Inflammatory macrophage treated with lipopolysaccharide for 4 hours (primary cell): ENCODE data around the gene HOXA2.

Experiments used
- DNase-seq: peaks from one replicate; pipeline ENCODE4 v3.0.0-alpha.2; 2020

Gene HOXA2

DNA sequence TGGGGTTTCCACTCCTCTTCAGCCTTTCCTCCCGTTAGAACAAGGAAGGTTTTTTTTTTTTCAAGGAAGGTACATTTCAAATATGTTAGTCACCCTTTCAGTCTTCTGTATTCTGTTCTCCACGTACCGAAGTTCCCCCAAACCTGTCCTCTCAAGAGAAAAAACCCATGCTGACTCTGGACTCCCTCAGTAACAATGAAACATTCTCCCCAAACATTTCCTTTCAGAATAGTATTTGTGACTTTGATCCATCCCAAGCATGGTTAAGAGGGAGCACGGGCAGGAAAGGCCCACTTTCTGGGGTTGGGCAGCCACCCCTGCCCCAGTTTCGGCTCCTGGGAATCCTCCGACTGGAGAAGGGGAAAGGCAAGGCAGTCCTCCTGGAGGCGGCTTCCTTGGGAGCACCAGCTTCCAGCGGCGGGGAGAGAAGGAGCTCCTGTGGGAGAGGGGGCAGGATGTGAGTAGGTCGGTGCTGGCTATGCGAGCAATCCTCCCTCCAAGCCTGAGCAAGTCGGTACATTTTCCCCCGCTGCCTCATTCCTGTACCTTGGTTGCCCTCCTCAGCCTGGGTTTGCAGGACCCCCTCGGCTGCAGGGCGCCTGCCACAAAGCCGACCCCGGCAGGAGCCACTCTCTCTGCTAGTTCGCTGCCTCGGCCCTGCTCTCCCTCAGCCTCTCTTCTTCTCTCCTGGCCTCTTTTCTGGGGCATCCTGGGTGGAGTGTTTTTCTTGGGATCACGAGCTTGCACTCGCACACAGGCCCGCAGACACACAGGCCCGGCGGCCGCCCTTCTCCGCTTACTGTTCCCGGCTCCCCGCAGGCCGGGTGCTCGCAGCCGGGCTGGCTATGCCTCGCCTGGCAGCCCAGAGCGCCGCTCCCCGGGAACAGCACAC, 4.6 kb downstream of the HOXA2 start:
- DNase-seq, result no peak

DNA sequence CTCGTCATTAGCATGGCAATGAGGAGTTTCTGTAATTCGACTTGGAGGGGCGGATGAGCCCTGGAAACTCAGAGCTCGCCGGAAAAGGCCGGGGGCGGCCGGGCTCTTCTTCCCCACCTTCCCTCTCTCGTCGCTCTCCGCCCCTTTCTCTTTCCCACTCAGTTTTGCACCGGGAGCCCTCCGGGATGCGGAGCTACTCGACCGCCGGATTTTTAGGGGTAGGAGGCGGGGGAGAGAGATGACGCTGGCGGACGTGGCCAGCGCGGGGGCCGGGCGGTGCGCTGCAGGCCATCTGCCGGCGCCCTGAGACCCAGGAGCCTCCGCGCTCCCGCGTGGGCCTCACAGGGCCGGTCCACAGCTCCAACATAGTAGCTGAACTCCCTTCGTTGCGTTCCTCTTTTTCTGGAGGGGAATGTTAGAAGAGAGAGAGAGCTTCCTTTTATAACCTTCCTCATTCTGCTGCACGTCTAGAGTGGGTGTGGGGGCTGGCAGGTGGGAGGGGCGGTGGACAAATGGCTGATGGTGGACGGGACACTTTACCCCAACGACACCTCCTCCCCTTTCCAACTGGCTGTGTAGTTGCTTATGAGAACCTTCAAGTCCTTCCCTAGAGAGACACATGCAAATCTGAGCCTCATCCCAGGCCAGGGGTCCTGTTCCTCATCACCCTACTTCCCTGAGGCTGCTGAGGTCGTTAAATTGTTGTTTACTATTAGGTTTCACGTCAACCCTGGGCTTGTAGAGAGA, 5.5 kb downstream of the HOXA2 start:
- peak; percentile 81 for DNase-seq

DNA sequence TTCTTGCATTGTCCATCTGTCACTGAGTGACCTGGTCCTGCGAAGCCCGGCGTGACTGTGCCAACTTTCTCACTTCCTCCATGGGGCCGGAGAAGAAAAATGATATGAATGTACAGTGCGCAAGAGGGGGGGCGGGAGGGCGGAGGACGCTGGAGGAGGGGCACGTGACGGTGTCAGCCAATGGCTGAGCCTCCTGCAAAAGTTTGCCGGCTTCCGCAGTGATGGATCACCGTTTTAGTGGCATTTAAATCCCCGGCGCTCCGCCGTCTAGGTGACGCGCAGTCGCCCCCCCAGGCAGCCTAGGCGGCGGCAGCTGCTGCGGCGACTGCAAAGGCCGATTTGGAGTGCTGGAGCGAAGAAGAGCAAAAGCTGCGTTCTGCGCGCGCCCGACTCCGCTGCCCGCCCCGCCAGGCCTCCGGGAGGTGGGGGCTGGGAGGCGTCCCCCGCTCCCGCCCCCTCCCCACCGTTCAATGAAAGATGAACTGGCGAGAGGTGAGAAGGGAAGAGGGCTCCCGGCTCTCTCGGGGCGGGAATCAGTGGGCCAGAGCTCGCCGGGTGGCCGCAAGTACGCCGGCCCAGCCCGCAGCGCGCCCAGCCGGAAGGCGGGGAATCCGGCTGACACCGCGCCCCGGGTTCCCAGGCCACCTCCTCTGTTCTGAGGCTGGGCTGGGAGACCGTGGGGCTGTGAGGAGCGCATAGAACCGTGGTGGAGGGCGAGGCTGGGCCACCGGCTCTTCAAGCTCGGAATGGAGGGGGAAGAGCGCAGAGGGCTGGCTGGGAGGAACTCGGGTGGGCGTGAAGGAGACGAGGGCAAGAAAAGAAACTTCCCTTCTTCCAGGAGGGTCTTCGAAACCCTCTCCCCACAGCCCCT, 6.4 kb downstream of the HOXA2 start, which contains the start of gene HOXA1:
TSS of gene HOXA1 (minus strand) at position 104 of the 871 bp plus-strand sequence. CDS start at position 16, 88 bp downstream.
- DNase-seq, result peak; percentile 92

DNA sequence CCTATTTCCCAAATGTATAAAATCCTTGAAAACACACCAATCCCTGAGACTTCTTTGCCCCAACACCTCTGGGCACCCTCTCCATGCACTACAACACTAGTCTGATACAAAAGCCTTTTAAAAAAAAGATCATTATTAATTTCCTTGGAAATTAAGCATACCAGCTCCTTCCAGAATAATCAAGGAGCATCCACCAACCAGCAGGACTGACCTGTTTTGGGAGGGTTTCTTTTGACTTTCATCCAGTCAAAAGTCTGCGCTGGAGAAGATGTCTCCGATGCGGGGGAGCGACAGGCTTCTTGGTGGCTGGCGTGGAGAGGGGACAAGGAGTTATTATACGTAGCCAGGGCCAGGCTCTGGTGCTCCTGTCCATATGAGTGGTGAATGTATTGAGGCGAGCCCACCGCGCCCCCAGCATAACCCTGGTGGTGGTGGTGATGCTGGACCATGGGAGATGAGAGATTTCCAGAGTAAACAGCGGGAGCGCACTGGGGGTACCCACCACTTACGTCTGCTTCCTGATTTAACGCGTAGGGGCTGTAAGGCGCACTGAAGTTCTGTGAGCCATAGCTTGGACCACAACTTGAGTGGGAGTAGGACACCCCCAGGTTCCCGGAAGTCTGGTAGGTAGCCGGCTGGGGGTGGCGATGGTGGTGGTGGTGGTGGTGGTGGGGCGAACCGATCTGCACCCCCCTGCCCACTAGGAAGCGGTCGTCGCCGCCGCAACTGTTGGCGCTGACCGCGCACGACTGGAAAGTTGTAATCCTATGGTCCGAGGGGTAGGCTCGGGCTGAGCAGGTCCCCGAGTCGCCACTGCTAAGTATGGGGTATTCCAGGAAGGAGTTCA, 7.2 kb downstream of the HOXA2 start:
- no peak for DNase-seq

DNA sequence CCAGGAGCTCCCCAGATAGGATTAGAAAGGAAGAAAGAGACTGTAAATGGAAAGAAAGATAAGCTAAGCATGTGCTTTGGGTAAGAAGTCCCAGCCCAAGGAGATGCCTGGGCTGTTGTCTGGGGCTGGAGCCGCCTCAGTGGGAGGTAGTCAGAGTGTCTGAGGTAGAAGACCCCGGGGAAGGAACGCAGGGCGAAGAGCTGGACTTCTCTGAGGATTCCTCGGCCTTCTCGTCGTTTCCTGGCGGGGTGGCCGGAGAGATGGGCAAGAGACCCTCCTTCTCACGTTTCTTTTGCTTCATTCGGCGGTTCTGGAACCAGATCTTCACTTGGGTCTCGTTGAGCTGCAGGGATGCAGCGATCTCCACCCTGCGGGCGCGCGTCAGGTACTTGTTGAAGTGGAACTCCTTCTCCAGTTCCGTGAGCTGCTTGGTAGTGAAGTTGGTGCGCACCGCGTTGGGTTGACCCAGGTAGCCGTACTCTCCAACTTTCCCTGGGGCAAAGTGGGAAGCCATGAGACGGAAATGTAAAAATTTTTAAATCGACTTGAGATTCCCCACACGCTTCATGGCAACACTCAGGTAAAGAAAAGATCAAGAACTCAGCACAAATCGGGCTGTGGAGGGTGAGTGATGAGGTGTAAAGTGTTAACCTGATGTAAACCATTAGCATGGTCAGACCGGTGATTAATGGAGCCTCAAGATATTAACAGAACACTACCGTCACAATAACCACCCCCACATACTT, 8.0 kb downstream of the HOXA2 start:
- no peak for DNase-seq

DNA sequence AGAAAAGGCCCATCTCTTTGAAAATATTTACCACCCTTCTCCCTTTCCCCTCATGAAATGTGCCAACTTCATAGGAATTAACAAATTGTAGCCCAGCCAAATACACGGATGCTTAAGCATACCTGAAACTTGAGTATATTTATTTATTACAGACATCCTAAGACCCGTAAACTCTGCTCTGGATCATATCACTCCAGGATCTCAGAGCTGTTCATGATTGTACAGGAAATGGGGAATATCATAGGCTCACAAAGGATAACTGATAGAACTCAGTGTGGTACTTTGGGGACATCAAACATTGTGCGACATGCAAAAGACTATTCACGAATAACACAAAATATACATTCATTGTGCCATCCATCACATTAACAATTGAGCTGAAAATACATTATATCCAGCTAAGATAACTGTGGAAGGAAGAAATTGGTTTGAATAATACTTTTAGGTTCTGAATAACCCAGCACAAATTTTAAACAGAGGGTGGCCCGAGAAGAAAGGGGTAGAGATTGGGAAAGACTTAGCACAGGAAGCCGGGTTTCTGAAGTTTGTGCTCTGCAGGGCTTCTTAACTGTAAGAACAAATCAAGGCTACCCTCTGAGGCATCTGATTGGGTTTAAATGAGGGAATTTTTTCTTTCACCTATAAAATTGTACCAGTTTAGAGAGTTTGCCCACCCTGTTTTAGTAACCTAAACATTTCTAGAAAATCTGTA, 9.1 kb downstream of the HOXA2 start:
- DNase-seq, result no peak

DNA sequence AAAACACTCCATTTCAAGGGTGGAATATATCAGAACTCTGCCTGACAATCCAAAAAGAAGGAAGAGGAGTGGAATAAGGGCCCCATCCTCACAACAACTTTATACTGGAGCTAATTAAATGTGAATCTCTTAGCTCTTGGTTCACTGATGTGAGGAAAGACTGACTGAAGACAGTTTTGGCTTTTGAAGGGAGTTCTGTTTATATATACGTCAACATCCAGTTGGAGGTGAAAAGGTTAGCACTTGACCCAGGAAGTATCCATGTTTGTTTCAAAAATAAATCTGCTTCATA, 9.7 kb downstream of the HOXA2 start:
- no peak for DNase-seq

DNA sequence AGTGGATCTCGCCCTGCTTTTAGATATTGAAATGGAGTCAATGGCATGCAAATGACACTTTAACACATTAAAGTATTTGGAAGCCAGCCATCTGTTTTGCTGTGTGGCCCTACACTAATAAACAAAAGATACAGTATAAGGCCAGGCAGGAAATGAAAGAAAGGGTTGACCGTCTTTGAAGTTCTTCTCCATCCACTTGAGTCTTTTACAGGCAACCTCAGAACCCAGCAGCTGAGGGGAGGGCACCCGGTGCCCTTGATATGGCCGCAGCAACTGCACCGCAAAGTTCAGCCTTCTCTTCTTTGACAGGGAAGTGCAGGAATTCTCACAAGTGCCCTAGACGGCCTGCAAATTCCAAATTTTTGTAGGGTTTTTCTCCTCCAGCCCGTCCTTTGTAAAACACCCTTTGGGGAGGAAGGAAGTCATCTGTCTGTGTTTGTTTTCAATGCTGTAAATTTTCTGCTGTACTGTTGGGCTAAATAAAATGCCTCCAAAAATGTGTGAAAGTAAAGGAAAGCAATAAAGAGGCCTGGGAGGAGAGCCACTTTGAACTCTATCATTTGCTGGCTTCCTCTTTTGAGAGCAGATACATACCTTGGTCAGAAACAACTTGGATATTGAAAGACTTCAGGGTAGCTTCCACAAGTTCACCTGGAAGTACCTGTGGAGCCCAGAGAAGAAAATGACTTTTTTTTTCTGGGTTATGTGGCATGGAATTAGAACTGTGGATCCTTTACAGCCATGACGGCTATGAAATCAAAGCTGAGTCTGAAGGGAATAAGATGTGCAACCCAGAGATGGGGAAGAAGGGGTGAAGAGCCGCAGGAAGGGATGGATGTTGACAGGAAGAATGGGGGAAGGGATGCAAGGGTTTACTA, 10.3 kb downstream of the HOXA2 start:
- DNase-seq, result no peak

DNA sequence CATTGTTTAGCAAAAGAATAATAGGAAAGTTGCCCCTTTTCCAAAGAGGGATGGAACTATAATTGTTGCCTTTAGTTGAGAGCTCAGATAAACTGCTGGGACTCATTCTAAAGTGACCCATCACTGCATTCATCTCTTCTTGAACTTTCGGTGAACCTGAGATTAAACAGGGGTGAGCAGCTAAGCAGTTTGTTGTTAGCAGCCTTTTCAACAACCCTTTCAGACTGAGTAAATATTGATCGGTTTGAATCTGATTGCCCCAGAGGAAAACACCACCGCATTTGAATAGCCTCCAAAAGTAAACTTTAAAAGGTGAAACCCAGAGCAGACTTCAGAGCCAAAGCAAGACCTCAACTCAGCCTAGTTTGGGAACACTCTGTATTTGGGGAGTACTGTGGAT, 11.4 kb downstream of the HOXA2 start:
- DNase-seq, result no peak

DNA sequence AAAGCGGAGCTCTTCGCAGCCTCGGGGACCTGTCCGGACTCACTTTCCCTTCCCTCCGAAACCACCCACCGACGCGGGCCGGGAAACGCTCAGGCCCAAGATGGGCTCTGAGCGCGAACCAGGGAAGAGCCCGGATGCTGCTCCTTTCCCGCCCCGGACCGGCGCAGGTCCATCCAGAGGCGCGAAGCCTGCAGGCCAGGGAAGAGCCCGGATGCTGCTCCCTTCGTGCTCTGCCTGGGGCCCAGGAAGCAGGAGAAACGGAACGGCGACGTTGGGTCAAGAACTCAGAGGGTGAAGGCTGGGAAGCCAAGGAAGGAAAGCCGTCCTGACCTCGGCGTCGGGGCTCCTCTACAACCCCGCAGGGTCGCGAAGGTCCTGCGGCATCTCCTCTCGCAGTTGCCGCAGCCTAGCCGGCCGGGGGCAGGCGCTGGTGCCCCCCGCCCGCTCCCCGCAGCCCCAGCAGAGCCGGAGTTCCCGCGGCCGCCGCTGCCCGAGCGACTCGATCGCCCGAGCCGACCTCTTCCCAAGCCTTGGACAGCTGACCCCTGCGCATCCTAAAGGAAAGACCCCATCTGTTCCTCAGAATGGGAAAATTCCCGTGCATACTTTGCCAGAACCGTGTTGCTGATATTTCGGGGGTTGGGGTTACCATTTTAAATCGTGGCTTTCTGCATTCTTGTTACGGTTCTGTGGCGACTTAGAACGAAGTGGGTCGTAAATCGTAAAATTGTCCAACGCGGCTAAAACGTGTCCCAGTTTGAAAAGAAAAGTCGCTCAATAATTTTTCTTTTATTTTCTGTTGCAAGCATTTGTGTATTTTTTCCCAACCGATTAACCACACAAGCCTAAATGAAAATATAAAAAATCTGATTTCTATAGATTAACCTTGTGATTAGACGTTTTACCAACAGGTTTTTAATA, 14.2 kb downstream of the HOXA2 start:
- DNase-seq, result no peak

DNA sequence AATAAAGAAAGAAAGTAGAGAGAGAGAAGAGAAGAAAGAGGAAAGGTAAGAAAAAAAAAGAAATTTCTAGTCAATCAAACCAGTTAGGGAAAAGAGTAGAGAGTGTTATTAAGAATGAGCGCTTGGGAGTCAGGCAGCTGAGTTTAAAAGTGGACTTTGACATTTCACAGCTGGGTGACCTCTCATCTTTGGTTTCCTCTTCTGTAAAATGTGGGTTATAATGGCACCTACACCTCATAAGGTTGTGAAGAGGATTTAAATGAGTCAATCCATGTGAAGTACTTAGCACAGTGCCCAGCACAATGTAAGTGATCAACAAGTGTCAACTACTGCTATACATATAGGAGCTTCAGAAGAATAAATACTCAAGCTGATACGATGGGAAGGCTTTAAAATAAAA, 18.8 kb downstream of the HOXA2 start:
- no peak for DNase-seq

DNA sequence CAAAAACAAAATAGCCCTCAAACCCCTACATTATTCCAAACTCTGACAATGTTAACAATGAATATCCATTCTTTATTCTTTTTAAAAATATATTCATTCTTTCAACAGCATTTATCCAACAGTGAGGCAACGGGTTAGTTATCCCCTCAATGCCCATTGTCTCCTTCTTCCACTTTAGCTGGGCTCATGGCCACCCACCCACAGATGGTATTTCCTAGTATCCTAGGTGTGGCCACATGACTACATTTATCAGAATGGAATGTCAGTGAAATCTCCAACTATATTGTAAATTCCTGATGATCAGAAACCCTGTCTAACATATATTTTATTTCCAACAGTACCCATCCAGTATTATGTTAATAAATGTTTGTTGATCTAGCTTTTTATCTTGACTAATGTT, 20.3 kb downstream of the HOXA2 start:
- no peak for DNase-seq

DNA sequence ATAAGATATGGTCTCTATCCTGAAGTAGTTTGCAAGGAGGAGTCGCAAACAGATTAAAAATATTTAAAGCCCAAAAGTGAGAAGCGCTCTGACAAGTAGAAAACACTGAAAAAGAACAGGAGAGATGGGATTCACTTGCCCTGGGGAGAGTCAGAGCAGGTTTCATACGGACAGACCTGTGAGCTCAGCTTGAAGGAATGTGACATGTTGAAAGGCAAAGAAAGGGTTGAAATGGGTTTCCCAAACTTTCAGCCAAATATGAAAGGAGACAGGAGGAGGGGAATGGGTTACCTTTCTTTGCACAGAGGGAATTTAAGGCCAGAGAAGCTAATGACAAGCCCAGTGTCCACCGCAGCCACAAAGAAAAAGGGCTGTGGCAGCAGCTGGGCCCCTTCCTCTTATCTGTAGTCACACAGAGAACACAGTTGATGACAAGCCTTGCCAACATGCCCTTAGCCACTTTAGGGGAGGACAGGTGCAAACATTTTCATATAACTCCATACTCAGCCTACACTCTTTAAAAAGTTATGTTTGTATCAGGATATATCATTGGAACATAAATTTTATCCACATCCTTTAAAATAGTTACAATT, 21.5 kb downstream of the HOXA2 start:
- DNase-seq, result no peak

DNA sequence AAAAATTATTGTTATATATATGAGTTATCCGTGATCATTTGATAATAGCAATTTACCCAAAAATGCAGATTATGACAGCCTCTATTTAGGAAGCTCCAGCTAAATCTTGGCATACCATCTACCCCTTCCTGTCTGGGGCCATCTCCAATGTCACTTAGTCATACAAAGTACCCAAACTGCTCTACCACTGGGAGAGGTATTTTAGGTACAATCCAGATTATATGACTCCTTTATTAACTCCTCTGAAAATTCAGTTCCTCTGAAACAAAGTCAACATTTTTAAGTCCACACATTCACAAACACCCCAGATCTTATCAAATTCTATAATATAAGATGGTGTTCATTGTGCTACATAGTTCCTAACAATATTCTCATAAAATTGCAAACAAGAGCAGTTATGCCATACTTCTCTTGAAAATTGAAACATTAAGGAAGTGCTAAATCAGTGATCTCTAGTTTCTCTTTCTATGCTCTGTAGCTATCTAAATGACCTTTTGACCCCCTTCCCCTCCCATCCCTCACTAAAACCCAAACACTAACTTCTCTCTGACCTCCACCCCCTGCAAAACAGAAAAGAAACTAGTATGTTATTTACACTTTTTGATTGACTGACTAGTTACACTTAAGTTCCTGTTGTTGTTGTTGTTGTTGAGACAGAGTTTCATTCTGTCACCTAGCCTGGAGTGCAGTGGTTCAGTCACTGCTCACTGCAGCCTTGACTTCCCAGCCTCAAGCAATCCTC, 23.1 kb downstream of the HOXA2 start:
- peak; percentile 66 for DNase-seq

DNA sequence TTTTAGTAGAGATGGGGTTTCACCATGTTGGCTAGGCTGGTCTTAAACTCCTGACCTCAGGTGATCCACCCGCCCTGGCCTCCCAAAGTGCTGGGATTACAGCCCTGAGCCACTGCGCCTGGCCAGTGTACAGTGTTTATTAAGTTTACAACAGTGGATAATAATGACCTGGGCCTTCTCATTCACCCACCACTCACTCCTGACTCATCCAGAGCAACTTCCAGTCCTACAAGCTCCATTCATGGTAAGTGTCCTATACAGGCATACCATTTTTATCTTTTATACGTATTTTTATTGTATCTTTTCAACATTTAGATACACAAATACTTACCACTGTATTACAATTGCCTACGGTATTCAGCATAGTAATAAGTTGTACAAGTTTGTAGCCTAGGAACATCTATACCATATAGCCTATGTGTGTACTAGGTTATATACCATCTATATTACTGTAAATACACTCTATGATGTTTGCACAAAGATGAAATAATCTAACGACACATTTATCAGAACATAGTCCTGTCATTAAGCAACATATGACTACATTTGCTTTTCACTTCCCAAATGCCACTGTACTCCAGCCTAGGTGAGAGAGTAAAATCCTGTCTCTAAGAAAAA, 23.8 kb downstream of the HOXA2 start:
- DNase-seq, result no peak

DNA sequence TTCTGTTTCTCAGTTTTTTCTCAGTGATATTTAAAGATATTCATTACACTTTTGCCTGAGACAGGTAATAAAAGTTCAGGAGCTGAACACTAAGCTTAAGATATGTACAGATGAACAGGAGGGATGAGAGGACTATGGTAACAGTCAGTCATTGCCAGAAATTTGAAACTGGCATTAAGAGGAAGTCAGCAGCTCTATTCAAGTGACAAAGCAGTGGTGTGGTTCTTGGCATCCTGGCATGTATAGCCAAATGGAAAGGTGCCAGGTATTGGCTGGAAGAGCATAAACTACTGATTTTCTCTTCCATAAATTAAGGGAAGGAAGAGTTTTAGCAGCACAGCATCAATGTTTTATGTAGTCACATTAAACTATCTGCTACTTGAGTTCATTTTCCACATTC, 29.4 kb downstream of the HOXA2 start:
- DNase-seq, result no peak
